ENCODE data around the gene TSN.

The TSN gene

GRCh38 chr2:121766624-121767023 is 11.2 kb downstream of the TSN start (continued):
- TF ChIP-seq ZNF292 (tag by site-specific recombination; IDR thresholded peaks at IDR 0.05; ENCODE audit: borderline replicate concordance, low read depth): no peak
- no peak for TF ChIP-seq KLF16 (tag by site-specific recombination; IDR thresholded peaks at IDR 0.05)
- TF ChIP-seq ATF2 (tag by site-specific recombination; IDR thresholded peaks at IDR 0.05; ENCODE audit: low read depth): no peak

- no peak for TF ChIP-seq ZNF707 (tag by site-specific recombination; IDR thresholded peaks at IDR 0.05)
- no peak for TF ChIP-seq IKZF3 (tag by site-specific recombination; IDR thresholded peaks at IDR 0.05)
- TF ChIP-seq ZNF837 (tag by site-specific recombination; IDR thresholded peaks at IDR 0.05): no peak
- no peak for TF ChIP-seq REPIN1 (tag by site-specific recombination; IDR thresholded peaks at IDR 0.05; ENCODE audit: low read depth)
- TF ChIP-seq ZSCAN30 (tag by site-specific recombination; IDR thresholded peaks at IDR 0.05): no peak
- TF ChIP-seq ZNF610 (tag by site-specific recombination; IDR thresholded peaks at IDR 0.05; ENCODE audit: borderline replicate concordance): no peak
- no peak for TF ChIP-seq MYNN (tag by site-specific recombination; IDR thresholded peaks at IDR 0.05; ENCODE audit: borderline replicate concordance)
- no peak for TF ChIP-seq PRDM1 (tag by site-specific recombination; IDR thresholded peaks at IDR 0.05)
- TF ChIP-seq TSHZ1 (tag by site-specific recombination; IDR thresholded peaks at IDR 0.05; ENCODE audit: borderline replicate concordance): no peak
- no peak for TF ChIP-seq ZNF26 (tag by site-specific recombination; IDR thresholded peaks at IDR 0.05)
- no peak for TF ChIP-seq GFI1B (tag by site-specific recombination; IDR thresholded peaks at IDR 0.05)
- TF ChIP-seq ZNF558 (tag by site-specific recombination; IDR thresholded peaks at IDR 0.05): no peak
- no peak for TF ChIP-seq ZSCAN23 (tag by site-specific recombination; IDR thresholded peaks at IDR 0.05)
- TF ChIP-seq ZNF274 (IDR thresholded peaks at IDR 0.05; ENCODE audit: low read length): no peak
- no peak for TF ChIP-seq ZNF274 (tag by site-specific recombination; IDR thresholded peaks at IDR 0.05; ENCODE audit: borderline replicate concordance)
- no peak for TF ChIP-seq KLF8 (tag by site-specific recombination; IDR thresholded peaks at IDR 0.05)
- TF ChIP-seq ZNF626 (tag by site-specific recombination; IDR thresholded peaks at IDR 0.05): no peak
- no peak for TF ChIP-seq ZNF473 (tag by site-specific recombination; IDR thresholded peaks at IDR 0.05)
- no peak for TF ChIP-seq ZNF747 (tag by site-specific recombination; IDR thresholded peaks at IDR 0.05)
- no peak for TF ChIP-seq ZNF350 (tag by site-specific recombination; IDR thresholded peaks at IDR 0.05)
- no peak for TF ChIP-seq ZNF701 (tag by site-specific recombination; IDR thresholded peaks at IDR 0.05)
- Histone ChIP-seq H3K4me1 (ENCODE audit: control insufficient read depth, insufficient read depth, low read length) (no peaks in the 10 kb centered on the region), H3K36me3 (ENCODE audit: control insufficient read depth in 2 of 2, insufficient read depth in 1 of 2, low read length in 2 of 2) (peaks cover 44 to 62% of the 10 kb centered on the region in 2 experiments), H3K27ac (ENCODE audit: extremely low read depth, low read depth, low read length) (no peak overlapping the region), H3K9me3 (ENCODE audit: control insufficient read depth, insufficient read depth, low read depth, low read length) (no peaks in the 10 kb centered on the region), H3K4me3 (ENCODE audit: low read depth, low read length) (no peak overlapping the region)
- POLR2A ChIA-PET: interaction anchor here (0.8 to 1.2 kb wide), 2 partner anchors 11 to 36 kb away, joined by 3 to 5 read pairs; no protein-coding TSS in a partner anchor
- CTCF ChIA-PET: no interaction called here
These were observed 12.8 kb downstream of the TSN start for GRCh38 chr2:121768143-121768755.

Measured in HEK293 (cell line).